Left ventricle myocardium superior (tissue), 1 donor: ENCODE data around the gene KIDINS220. TPM values are rescaled to one million over a fixed set of nuclear protein-coding genes. Genes with fewer than 3 reads are reported as not detected.

Source experiments
- ATAC-seq: fragments of 200-7000 bp; cut with Tn5 transposase; one replicate; pipeline ENCODE4 v1.9.1; 2020; ENCODE audit warnings: mild to moderate bottlenecking, moderate library complexity
- DNase-seq: peaks from one replicate; pipeline ENCODE4 v3.0.0-alpha.2; 2020
- intact Hi-C: fragments of 100-400 bp; cut with micrococcal nuclease; formaldehyde crosslinking; loops from one replicate; pipeline ENCODE4 v1.11.0; 2022
- total RNA-seq: library from RNA; stranded (reverse); fragmentation: NEBNext Ultra II Directional; extraction: Animal tissue kit (Norgen Biotek cat#: 25700); gene quantifications from one replicate; pipeline ENCODE4 v1.2.1, GENCODE V29; 2021
- donor health status: DM: no; HTN: yes; CAD: no; lungs with severe emphysema.

The KIDINS220 gene
- total RNA-seq, 1 donor from 2014 or later: 55.3 TPM

GRCh38 chr2:8719528-8719927, 117.9 kb downstream of the KIDINS220 start:
- intact Hi-C loops: no loop called here
- DNase-seq: no peak
- no peak for ATAC-seq

- DNase-seq: no peak
- intact Hi-C loops: no loop called here
- no peak for ATAC-seq
Observed at GRCh38 chr2:8714971-8715370, 122.4 kb downstream of the KIDINS220 start.

- intact Hi-C loops: no loop called here
- DNase-seq (peak; percentile 53), ATAC-seq (peak; percentile 48)
Observed at GRCh38 chr2:8714283-8714682, 123.1 kb downstream of the KIDINS220 start.

- ATAC-seq (no peak), DNase-seq (no peak)
- intact Hi-C loops: no loop called here
Observed at GRCh38 chr2:8710951-8711350, 126.5 kb downstream of the KIDINS220 start.

- intact Hi-C loops: no loop called here
- no peak for DNase-seq
- ATAC-seq: no peak
Observed at GRCh38 chr2:8709611-8710010, 127.8 kb downstream of the KIDINS220 start.

GRCh38 chr2:8704906-8705305, 132.5 kb downstream of the KIDINS220 start:
- ATAC-seq (no peak), DNase-seq (no peak)
- intact Hi-C loops: no loop called here

- DNase-seq (no peak), ATAC-seq (no peak)
- intact Hi-C loops: no loop called here
Observed at GRCh38 chr2:8701681-8702379, 135.6 kb downstream of the KIDINS220 start.

- intact Hi-C loops: no loop called here
- ATAC-seq (no peak), DNase-seq (no peak)
Observed at GRCh38 chr2:8699839-8700238, 137.6 kb downstream of the KIDINS220 start.

- intact Hi-C loops: no loop called here
- DNase-seq: no peak
- no peak for ATAC-seq
Observed at GRCh38 chr2:8697190-8697589, 140.2 kb downstream of the KIDINS220 start.

GRCh38 chr2:8694737-8695136, 142.7 kb downstream of the KIDINS220 start:
- intact Hi-C loops: no loop called here
- no peak for DNase-seq
- ATAC-seq: no peak

GRCh38 chr2:8693157-8693821, 144.1 kb downstream of the KIDINS220 start:
- peak; percentile 65 for DNase-seq
- peak; percentile 78 for ATAC-seq
- intact Hi-C loops: no loop called here

GRCh38 chr2:8692783-8693156, 144.6 kb downstream of the KIDINS220 start:
- intact Hi-C loops: no loop called here
- ATAC-seq: no peak
- DNase-seq: no peak

GRCh38 chr2:8691859-8692437, 145.5 kb downstream of the KIDINS220 start:
- ATAC-seq: no peak
- no peak for DNase-seq
- intact Hi-C loops: no loop called here

GRCh38 chr2:8685697-8686358, 151.6 kb downstream of the KIDINS220 start:
- peak; percentile 47 for ATAC-seq
- intact Hi-C loops: loop anchor here (2.0 to 10.0 kb wide), 2 partner anchors 681 to 1259 kb away; no protein-coding TSS in a partner anchor
- peak; percentile 87 for DNase-seq

GRCh38 chr2:8684878-8685696, 152.3 kb downstream of the KIDINS220 start:
- ATAC-seq: no peak
- DNase-seq: peak; percentile 64
- intact Hi-C loops: loop anchor here (10.0 kb wide), 1 partner anchor 680 kb away; no protein-coding TSS in a partner anchor

- ATAC-seq: no peak
- intact Hi-C loops: loop anchor here (10.0 kb wide), 1 partner anchor 680 kb away; no protein-coding TSS in a partner anchor
- no peak for DNase-seq
Observed at GRCh38 chr2:8684540-8684877, 152.9 kb downstream of the KIDINS220 start.

- intact Hi-C loops: loop anchor here (10.0 kb wide), 1 partner anchor 678 kb away; no protein-coding TSS in a partner anchor
- DNase-seq: peak; percentile 61
- no peak for ATAC-seq
Observed at GRCh38 chr2:8682719-8683667, 154.4 kb downstream of the KIDINS220 start.
